ENCODE results near the gene EEF1AKMT2.
A peak's percentile ranks its signal among the peaks of the same experiment; 100 is the strongest.

The EEF1AKMT2 gene

DNA sequence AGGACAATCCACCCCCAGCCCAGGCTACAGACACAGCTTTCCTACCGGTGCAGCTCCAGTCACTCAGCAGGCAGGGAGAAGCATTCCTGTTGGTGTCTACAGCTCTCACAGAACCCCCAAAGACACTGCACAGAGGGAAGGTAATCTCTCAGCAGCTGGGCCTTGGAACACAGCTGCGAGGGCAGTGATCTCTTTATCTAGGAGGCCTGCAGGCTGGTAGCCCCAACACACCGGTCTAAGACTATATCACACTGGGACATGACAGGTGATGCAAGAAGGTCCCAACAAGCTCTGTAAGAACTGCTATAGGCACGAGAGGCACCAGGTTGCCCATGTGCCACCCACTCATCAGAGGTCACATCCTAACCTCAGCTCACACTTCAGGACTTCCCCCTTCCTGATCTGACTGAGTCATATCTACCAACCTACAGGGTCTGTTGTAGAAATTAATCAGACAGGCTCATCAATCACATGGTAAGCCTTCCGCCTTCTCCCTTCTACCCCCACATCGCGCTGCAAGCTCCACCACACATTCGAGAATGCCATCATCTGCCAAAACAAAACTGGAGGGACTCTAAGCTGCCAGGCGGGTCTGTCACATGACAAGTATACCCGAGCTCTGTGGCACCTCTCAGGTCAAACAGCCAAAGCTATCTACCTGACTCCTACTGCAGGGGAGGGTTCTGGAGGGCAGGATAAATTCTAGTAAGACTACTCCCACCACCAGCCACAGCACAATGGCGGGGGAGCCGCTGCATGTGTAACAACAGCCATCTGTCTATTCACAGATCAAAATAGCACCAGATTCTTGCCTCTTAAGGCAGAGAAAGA is 73.6 kb downstream of the EEF1AKMT2 start:
- DNase-seq, result peak; percentile 20

DNA sequence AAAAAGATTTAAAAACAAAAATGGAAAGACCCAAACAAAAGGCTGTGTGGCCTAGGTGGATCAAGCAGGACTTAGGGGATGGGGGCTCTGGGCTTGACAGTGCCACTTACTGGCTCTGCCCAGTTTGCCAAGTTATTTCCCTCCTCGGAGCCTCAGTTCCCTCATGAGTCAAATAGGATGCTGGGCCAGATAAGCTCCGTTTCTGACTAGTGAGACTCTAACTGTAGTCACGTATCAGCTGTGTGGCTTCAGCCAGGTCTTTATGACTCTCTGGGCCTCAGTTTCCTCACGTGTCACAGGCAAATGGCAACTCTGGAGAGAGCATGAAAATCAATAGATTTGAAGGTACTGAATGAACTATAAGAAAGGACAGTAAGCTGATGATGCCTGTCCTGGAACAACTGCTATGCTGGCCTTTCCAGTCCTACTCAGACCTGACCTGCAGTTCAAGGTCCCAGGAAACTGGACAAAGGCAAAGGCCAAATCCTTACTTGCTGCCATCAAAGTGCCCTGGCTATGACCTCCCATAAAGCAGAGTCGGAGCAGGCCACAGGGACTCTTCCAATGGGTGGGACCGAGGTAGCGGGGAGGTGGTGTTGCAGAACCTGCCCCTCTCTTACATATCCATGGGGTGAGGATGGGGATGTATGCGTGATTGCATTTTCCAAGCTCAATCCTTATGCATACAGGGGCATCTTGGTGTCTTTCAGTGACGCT is 74.5 kb downstream of the EEF1AKMT2 start:
- DNase-seq, result no peak

- DNase-seq, result no peak
These were observed 75.3 kb downstream of the EEF1AKMT2 start for GRCh38 chr10:124716369-124716768.

- DNase-seq, result no peak
These were observed 76.2 kb downstream of the EEF1AKMT2 start for GRCh38 chr10:124715439-124715838.

DNA sequence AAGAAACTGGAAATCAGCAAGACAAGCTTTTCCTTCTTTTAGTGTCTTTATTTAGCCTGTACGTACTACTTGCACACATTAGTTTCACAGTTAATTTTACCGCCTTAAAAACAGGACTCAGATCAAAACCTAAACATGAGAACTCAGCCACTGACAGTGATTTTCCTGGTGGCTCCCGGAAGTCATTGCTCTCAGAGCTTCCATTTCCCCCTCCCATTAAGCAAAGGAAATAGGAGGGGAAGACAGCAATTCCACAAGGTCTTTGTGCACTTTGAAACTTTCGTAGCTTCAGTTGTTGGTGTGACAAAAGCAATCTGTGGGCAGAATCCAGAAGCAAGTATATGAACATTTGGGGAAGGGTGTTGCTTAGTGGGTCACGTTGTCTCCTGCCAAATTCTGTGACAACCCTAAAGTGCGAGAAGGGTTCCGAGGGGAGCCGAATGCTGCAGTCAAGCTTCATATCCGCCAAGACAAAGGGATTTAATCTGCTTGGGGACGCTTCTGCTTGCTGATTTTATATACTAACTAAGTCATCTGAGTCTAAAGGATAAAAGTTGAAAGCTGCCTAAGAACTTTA is 77.9 kb downstream of the EEF1AKMT2 start:
- DNase-seq, result no peak

DNA sequence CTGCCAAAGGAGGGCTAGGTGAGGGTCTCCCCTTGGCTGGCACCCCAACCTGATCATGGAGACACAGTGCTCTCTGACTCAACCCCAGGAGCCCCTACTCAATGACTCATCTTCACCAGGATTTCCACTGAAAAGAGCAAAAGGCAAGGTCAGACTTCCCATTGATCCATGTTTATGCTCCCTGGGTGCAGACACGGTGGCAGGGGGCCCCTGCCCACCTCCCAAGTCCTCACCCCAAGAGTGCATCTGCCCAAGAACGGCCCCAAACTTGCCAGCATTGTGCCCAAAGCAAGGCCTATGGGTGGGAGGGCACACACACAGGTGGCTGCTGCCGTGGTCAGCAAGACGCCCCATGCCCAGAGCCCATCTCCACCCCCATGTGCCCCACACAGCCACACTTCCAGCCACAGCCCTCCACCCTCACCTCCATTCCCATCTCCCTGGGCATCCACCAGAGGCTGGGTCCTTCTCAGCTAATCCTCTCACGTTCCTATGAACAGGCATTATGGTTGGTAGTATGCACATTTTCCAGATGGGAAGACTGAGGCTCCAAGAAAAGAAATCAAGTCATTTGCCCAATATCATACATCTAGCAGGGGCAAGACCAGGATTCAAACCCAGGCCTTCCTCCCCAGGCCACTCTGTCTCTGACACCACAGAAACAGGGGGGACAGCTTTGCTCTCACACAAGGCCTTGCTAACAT is 78.8 kb downstream of the EEF1AKMT2 start:
- DNase-seq, result no peak

- no peak for DNase-seq
These were observed 80.5 kb downstream of the EEF1AKMT2 start for GRCh38 chr10:124711145-124711544.

DNA sequence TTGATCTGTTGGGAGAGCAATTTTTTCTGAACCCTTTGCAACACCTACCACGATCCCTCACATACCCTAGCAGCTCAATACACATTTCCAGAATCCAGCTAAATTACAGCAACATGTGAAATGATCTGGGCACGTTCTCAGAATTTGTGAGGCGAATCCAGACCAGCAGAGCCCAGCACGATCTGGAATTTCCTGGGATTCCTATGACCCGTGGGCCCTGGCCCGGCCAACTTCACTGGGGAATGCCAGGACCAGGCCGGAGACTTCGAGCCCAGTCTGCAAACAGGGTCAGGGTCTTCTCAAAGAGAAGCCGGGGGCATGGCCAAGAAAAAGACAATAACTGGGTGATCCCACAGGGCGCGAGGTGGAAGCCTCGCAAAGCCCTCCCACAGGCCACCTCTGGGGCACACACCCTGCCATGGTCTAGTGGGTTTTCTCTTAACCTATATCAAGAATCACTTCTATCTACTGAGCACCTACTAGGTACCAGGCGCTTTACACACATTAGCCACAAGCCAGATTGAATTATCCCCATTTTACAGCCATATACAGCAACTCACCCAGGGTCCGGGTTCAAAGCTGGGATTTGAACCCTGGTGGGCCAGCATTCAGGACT is 81.3 kb downstream of the EEF1AKMT2 start:
- no peak for DNase-seq

GRCh38 chr10:124709861-124710260 is 81.8 kb downstream of the EEF1AKMT2 start:
- no peak for DNase-seq

DNA sequence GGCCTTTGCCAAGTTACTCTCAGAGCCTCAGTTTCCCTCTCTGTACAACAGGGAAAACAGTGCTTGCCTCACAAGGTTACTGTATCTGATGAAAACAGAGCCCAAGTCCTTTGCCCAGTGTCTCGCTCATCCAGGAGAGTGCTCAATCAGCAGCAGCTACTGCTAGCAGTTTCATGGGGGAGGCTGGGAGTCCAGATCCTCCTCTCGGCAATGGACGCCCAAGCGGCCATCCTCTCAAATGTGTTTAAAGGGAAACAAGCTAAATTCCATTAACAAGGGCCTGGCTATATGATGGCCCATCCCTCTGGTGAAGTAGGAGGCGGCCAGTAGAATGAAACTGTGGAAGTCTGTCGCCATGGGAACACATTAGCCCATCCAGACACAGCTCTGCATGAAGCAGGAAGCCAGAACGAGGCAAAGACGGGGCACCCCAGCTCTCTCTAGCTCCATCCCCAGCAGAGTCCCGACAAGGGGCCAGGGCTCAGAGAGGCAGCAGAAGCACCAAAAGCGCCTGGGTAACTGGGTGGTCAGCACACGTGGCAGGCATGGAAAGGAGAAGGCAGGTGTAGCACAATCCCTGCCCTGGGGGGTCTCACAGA is 82.7 kb downstream of the EEF1AKMT2 start:
- DNase-seq, result peak; percentile 24

DNA sequence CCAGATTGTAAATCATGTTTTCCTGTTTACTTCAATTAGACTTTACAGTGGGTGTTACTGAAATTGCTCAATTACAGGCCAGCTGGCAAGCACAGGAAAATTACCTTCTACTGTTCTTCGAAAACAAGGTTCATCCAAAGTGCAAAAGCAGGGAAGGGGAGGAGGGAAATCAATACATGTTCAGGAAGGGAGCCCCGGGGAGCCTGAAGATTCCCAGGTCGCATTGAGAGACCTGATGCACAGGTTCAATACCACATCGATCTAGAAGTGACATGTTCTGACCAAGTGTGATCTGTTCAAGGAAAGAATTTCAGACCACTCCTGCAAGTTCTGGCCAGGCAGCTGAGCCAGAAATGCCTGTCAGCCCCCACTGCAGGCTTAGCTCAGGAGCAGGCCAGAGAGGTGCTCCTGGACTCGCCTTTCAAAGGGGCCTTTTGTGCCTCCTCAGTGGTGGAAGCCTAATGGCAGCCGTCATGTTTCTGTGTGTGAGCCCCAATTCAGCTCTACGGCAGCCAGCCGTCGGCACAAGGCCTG is 83.4 kb downstream of the EEF1AKMT2 start:
- DNase-seq, result no peak
